ENCODE results near the gene PKP1. TPM values are rescaled to one million over a fixed set of nuclear protein-coding genes. Genes with fewer than 3 reads are reported as not detected.

Gene PKP1
- total and polyA plus RNA-seq, 2 experiments from 2014 or later, result 0.19 to 0.83 TPM

- no peak for TF ChIP-seq REST (IDR thresholded peaks at IDR 0.05; ENCODE audit: unreplicated experiment)
- no peak for TF ChIP-seq CTCF (conservative IDR thresholded peaks at IDR 0.05; ENCODE audit: low read depth in 2 of 2)
- TF ChIP-seq EZH2 (IDR thresholded peaks at IDR 0.05; ENCODE audit: low read depth, unreplicated experiment), result no peak
- TF ChIP-seq ZNF114 (CRISPR knock-in tag; IDR thresholded peaks at IDR 0.05), result no peak
- no peak for TF ChIP-seq NANOG (IDR thresholded peaks at IDR 0.05; ENCODE audit: borderline replicate concordance)
These were observed 4.7 kb downstream of the PKP1 start (continued) for GRCh38 chr1:201288007-201288406.

- H3K9me3 Mint-ChIP-seq, result no peaks in the 10 kb centered on the region
- no peak for DNase-seq (ENCODE audit: low spot score)
- H3K4me3 Mint-ChIP-seq, result no peak overlapping the region
- H3K27ac ChIP-seq (ENCODE audit: low read depth), result no peak overlapping the region
- no peaks in the 10 kb centered on the region for H4K20me1 ChIP-seq (replicated peaks; ENCODE audit: insufficient read depth)
- TF ChIP-seq NANOG (IDR thresholded peaks at IDR 0.05; ENCODE audit: borderline replicate concordance) (no peak), CTCF (conservative IDR thresholded peaks at IDR 0.05; ENCODE audit: low read depth in 2 of 2) (peak in 1 of 2 experiments; percentile 20; a peak in 2 of 4 replicates)
- no peak overlapping the region for H3K27ac Mint-ChIP-seq
- ATAC-seq, result no peak
- peaks cover 2% of the 10 kb centered on the region; the same call in 1 of the 2 replicates for H3K4me1 ChIP-seq (ENCODE audit: insufficient read depth)
- no peak overlapping the region for H3K4me3 ChIP-seq
- H3K36me3 ChIP-seq (ENCODE audit: insufficient read depth), result no peaks in the 10 kb centered on the region
- peaks cover 9% of the 10 kb centered on the region for H3K27me3 Mint-ChIP-seq (ENCODE audit: insufficient read depth, low read depth, poor library complexity)
- peaks cover 18% of the 10 kb centered on the region for H3K27me3 ChIP-seq (ENCODE audit: insufficient read depth)
- H3K4me2 ChIP-seq, result no peak overlapping the region
- no peaks in the 10 kb centered on the region for H3F3A ChIP-seq (replicated peaks; ENCODE audit: low read depth)
- no peaks in the 10 kb centered on the region; the same call in 1 of the 2 replicates for H3K9me2 ChIP-seq (ENCODE audit: insufficient read depth)
- H3K4me1 Mint-ChIP-seq, result peaks cover 22% of the 10 kb centered on the region
- H3K79me2 ChIP-seq (replicated peaks; ENCODE audit: insufficient read depth), result no peaks in the 10 kb centered on the region
- H2AFZ ChIP-seq, result no peak overlapping the region
- H3K36me3 Mint-ChIP-seq (ENCODE audit: low read depth), result no peaks in the 10 kb centered on the region
These were observed 5.5 kb downstream of the PKP1 start for GRCh38 chr1:201288765-201289164.
